IMR-90 (cell line): Measurements from ENCODE around the gene PIEZO2. TPM values are rescaled to one million over a fixed set of nuclear protein-coding genes. Genes with fewer than 3 reads are reported as not detected.
"Not testable (repeated sequence)": the region's sequence is repeated elsewhere in the genome, so short reads cannot be mapped to it uniquely, and the experiment has no call there.

Experiments used
- ATAC-seq: fragments of 200-7000 bp; cut with Tn5 transposase; 2 replicates; pipeline ENCODE4 v1.9.1; 2020; ENCODE audit warnings: low read depth, mild to moderate bottlenecking, moderate library complexity
- BruUV-seq: library from RNA; stranded (reverse); fragments of 400-500 nt; replicated peaks from 2 replicates; lab custom pipeline; 2021; lab: Mats Ljungman, UMichigan
- CTCF ChIA-PET: fragments of 300-600 bp; formaldehyde crosslinking; extraction: SDS; loops from one replicate; lab custom pipeline; 2021; ENCODE audit warnings: antibody characterized with exemption; lab: Yijun Ruan, JAX
- POLR2A ChIA-PET: fragments of 300-600 bp; sonication (Branson Sonifier 250); formaldehyde crosslinking; loops from one replicate; lab custom pipeline; 2022; ENCODE audit warnings: antibody characterized with exemption; ENCODE audit not compliant: unreplicated experiment; lab: Charles Lee
- DNase-seq: peaks from one replicate; pipeline ENCODE4 v3.0.0; 2013
- H2AFZ ChIP-seq: replicated peaks from 2 replicates; pipeline ENCODE3; 2013; ENCODE audit warnings: low read length, mild to moderate bottlenecking; ENCODE audit not compliant: poor library complexity
- H2AK5ac ChIP-seq: 2 replicates; pipeline ENCODE4 v1.6.1; 2013; ENCODE audit warnings: low read depth, low read length, inconsistent platforms
- H2AK9ac ChIP-seq: replicated peaks from 2 replicates; pipeline ENCODE3; 2013; ENCODE audit warnings: mild to moderate bottlenecking, low read depth, low read length, moderate library complexity; ENCODE audit not compliant: poor library complexity
- H2BK120ac ChIP-seq: 2 replicates; pipeline ENCODE4 v1.6.1; 2013; ENCODE audit warnings: low read depth, low read length, inconsistent platforms
- H2BK15ac ChIP-seq: 3 replicates; pipeline ENCODE4 v1.6.1; 2013; ENCODE audit warnings: low read depth, low read length, inconsistent platforms
- H2BK20ac ChIP-seq: 2 replicates; pipeline ENCODE4 v1.6.1; 2013; ENCODE audit warnings: low read depth, mild to moderate bottlenecking, inconsistent platforms, low read length, moderate library complexity
- H2BK5ac ChIP-seq: 2 replicates; pipeline ENCODE4 v1.6.1; 2013; ENCODE audit warnings: mild to moderate bottlenecking, low read depth, low read length, inconsistent platforms; ENCODE audit not compliant: poor library complexity, severe bottlenecking
- H3K14ac ChIP-seq: replicated peaks from 2 replicates; pipeline ENCODE4 v1.6.1; 2013; ENCODE audit warnings: low read depth, low read length, inconsistent platforms
- H3K18ac ChIP-seq: 2 replicates; pipeline ENCODE4 v1.6.1; 2013; ENCODE audit warnings: low read depth, low read length, control low read depth
- H3K23ac ChIP-seq: 2 replicates; pipeline ENCODE4 v1.6.1; 2013; ENCODE audit warnings: low read depth, low read length, inconsistent platforms
- H3K27ac ChIP-seq: 2 replicates; pipeline ENCODE4 v1.5.1; 2013; ENCODE audit warnings: mild to moderate bottlenecking, control low read depth, low read length; ENCODE audit not compliant: insufficient read depth
- H3K27me3 ChIP-seq: 2 replicates; pipeline ENCODE4 v1.6.1; 2013; ENCODE audit warnings: low read length; ENCODE audit not compliant: control insufficient read depth, insufficient read depth
- H3K36me3 ChIP-seq: 2 replicates; pipeline ENCODE4 v1.6.1; 2013; ENCODE audit warnings: low read length, mixed read lengths; ENCODE audit not compliant: control insufficient read depth, insufficient read depth
- H3K4ac ChIP-seq: 2 replicates; pipeline ENCODE4 v1.6.1; 2013; ENCODE audit warnings: low read depth, low read length, inconsistent platforms
- H3K4me1 ChIP-seq: 2 replicates; pipeline ENCODE4 v1.6.1; 2013; ENCODE audit warnings: low read length, mixed read lengths; ENCODE audit not compliant: control insufficient read depth, insufficient read depth
- H3K4me2 ChIP-seq: 2 replicates; pipeline ENCODE4 v1.6.1; 2013; ENCODE audit warnings: low read depth, mild to moderate bottlenecking, control low read depth, low read length, moderate library complexity
- H3K4me3 ChIP-seq: 2 replicates; pipeline ENCODE4 v1.5.1; 2013; ENCODE audit warnings: low read depth, mild to moderate bottlenecking, control low read depth, low read length, moderate library complexity; ENCODE audit not compliant: insufficient read depth
- H3K56ac ChIP-seq: 2 replicates; pipeline ENCODE4 v1.6.1; 2013; ENCODE audit warnings: low read length, inconsistent platforms; ENCODE audit not compliant: insufficient read depth; ENCODE audit errors: extremely low read depth
- H3K79me1 ChIP-seq, 2 experiments: 2 replicates each; pipeline ENCODE4 v1.6.1; 2013; ENCODE audit warnings: low read length in 2 of 2, inconsistent platforms in 1 of 2, low read depth in 1 of 2
- H3K9ac ChIP-seq: 2 replicates; pipeline ENCODE4 v1.6.1; 2013; ENCODE audit warnings: low read depth, low read length, control low read depth
- H3K9me1 ChIP-seq: 2 replicates; pipeline ENCODE4 v1.6.1; 2013; ENCODE audit warnings: low read length, inconsistent platforms; ENCODE audit not compliant: insufficient read depth
- H3K9me3 ChIP-seq: 2 replicates; pipeline ENCODE4 v1.6.1; 2013; ENCODE audit warnings: low read length; ENCODE audit not compliant: control insufficient read depth, insufficient read depth
- H4K20me1 ChIP-seq: 2 replicates; pipeline ENCODE4 v1.6.1; 2013; ENCODE audit warnings: low read length, inconsistent platforms; ENCODE audit not compliant: insufficient read depth
- H4K5ac ChIP-seq: 2 replicates; pipeline ENCODE4 v1.6.1; 2013; ENCODE audit warnings: mild to moderate bottlenecking, low read depth, low read length, control low read depth
- H4K8ac ChIP-seq, 2 experiments: 2 replicates each; pipeline ENCODE4 v1.6.1; 2013; ENCODE audit warnings: low read depth in 2 of 2, low read length in 2 of 2, control low read depth in 1 of 2, inconsistent platforms in 1 of 2
- H4K91ac ChIP-seq: 2 replicates; pipeline ENCODE4 v1.6.1; 2013; ENCODE audit warnings: low read depth, low read length, inconsistent platforms; ENCODE audit not compliant: insufficient read depth
- WGBS, 2 experiments: methylation state at CpG; one replicate each; pipeline versions ENCODE4 v1.1.5 to v1.1.7; 2013; ENCODE audit warnings: missing lambda C conversion rate in 2 of 2; ENCODE audit not compliant: insufficient read length in 1 of 2; ENCODE audit errors: extremely low coverage in 2 of 2; 5-methylcytosine and 5-hydroxymethylcytosine counted together
- dilution Hi-C: fragments of 300-500 bp; cut with HindIII; formaldehyde crosslinking; loops from one replicate; pipeline ENCODE4 v1.14.3; 2018; ENCODE audit warnings: low sequenced_read_pairs; ENCODE audit not compliant: unreplicated experiment
- in situ Hi-C: fragments of 300-500 bp; cut with MboI; formaldehyde crosslinking; loops from 3 replicates; pipeline ENCODE4 v1.14.3; 2019; ENCODE audit warnings: low sequenced_read_pairs, inconsistent platforms, mixed read lengths
- intact Hi-C: fragments of 100-400 bp; cut with micrococcal nuclease; formaldehyde crosslinking; loops from 2 replicates; pipeline ENCODE4 v1.10.0; 2022
- polyA plus RNA-seq, 3 experiments: library from polyadenylated mRNA; depleted of rRNA; stranded (reverse); fragments of >200 nt; gene quantifications; 2 replicates each; pipeline ENCODE4 v1.2.3, GENCODE V29; 2012; ENCODE audit warnings: low replicate concordance in 1 of 3
- total RNA-seq: library from RNA; depleted of rRNA; stranded (reverse); fragments of >200 nt; gene quantifications from 2 replicates; pipeline ENCODE4 v1.2.3, GENCODE V29; 2012

Gene PIEZO2
- total and polyA plus RNA-seq, 2 of the 4 experiments (the other 2 are of a cell fraction): 2.4 to 4.1 TPM

DNA sequence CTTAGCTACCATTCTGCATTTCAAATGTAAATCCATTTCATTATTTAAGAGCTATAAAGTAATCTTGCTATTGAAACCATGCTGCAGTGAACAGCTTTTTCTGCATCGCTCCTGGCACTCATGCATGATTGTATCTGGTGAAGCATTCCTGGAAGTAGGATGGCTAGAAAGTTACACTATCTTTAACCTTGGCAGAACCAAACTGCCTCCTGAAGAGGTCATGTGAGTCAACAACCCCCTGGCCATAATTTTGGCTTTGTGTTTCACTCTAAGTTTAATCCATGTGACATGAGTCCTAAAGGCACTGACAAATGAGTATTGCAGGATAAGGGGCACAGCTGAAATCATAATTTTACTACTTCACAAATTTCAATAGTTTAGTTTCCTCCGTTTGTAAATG is 526.4 kb downstream of the PIEZO2 start:
- BruUV-seq, DNase-seq, H3K4me1 ChIP-seq, H2BK15ac ChIP-seq, POLR2A ChIA-PET, H3K9me1 ChIP-seq, H3K9me3 ChIP-seq, CTCF ChIA-PET, H3K56ac ChIP-seq, H3K23ac ChIP-seq, H4K5ac ChIP-seq, H2AFZ ChIP-seq, H4K20me1 ChIP-seq, H3K9ac ChIP-seq, H2AK5ac ChIP-seq, ATAC-seq, intact Hi-C loops, H3K36me3 ChIP-seq, H2AK9ac ChIP-seq, H2BK5ac ChIP-seq, H3K18ac ChIP-seq, H3K4me2 ChIP-seq, H3K4me3 ChIP-seq, H3K27ac ChIP-seq, H4K8ac ChIP-seq, H3K27me3 ChIP-seq, H4K91ac ChIP-seq, dilution Hi-C loops, H2BK20ac ChIP-seq, H3K14ac ChIP-seq, H3K4ac ChIP-seq, H3K79me1 ChIP-seq, H2BK120ac ChIP-seq: not testable (repeated sequence)
- in situ Hi-C loops: loop anchor here (10.0 kb wide), 1 partner anchor 1592 kb away; no protein-coding TSS in a partner anchor
- WGBS, 2 experiments: no CpG with 5 or more reads among the region's 2 CpGs
